Loucy (cell line): ENCODE data around the gene LMF2.

Experiments used
- H2AFZ ChIP-seq: fragments of 200-600 bp; sonication (generic); 2 replicates; pipeline ENCODE4 v1.6.0; 2016; ENCODE audit warnings: antibody characterized with exemption, mild to moderate bottlenecking, low read length, moderate library complexity
- H3F3A ChIP-seq: fragments of 200-600 bp; 2 replicates; pipeline ENCODE4 v1.6.0; 2016; ENCODE audit warnings: antibody characterized with exemption, low read depth, mild to moderate bottlenecking
- H3K27me3 ChIP-seq: fragments of 200-600 bp; sonication (generic); 2 replicates; pipeline ENCODE4 v1.6.1; 2014; ENCODE audit warnings: low read length, mild to moderate bottlenecking; ENCODE audit not compliant: insufficient read depth, poor library complexity, severe bottlenecking
- H3K36me3 ChIP-seq: fragments of 200-600 bp; sonication (generic); 2 replicates; pipeline ENCODE4 v1.6.1; 2016; ENCODE audit warnings: low read length; ENCODE audit not compliant: insufficient read depth
- H3K4me1 ChIP-seq: fragments of 200-600 bp; sonication (generic); 2 replicates; pipeline ENCODE4 v1.5.1; 2014; ENCODE audit warnings: low read length, mild to moderate bottlenecking; ENCODE audit not compliant: insufficient read depth, poor library complexity, severe bottlenecking
- H3K4me2 ChIP-seq: fragments of 200-600 bp; sonication (generic); 2 replicates; pipeline ENCODE4 v1.6.0; 2014; ENCODE audit warnings: antibody characterized with exemption, low read length, low read depth, mild to moderate bottlenecking; ENCODE audit not compliant: poor library complexity, severe bottlenecking
- H3K4me3 ChIP-seq: fragments of 200-600 bp; sonication (generic); 2 replicates; pipeline ENCODE4 v1.5.1; 2014; ENCODE audit warnings: low read length, mild to moderate bottlenecking, mixed read lengths; ENCODE audit not compliant: poor library complexity, severe bottlenecking
- H3K79me2 ChIP-seq: fragments of 200-600 bp; sonication (generic); 2 replicates; pipeline ENCODE4 v1.6.1; 2014; ENCODE audit warnings: low read length; ENCODE audit not compliant: insufficient read depth
- H3K9ac ChIP-seq: fragments of 200-600 bp; sonication (generic); 2 replicates; pipeline ENCODE4 v1.6.0; 2014; ENCODE audit warnings: mild to moderate bottlenecking, low read depth, low read length, moderate library complexity; ENCODE audit not compliant: poor library complexity, severe bottlenecking
- H3K9me2 ChIP-seq: fragments of 200-600 bp; sonication (generic); replicated peaks from 2 replicates; pipeline ENCODE4 v1.6.1; 2016; ENCODE audit warnings: low read depth, low read length, mixed read lengths
- H3K9me3 ChIP-seq: fragments of 200-600 bp; sonication (generic); 2 replicates; pipeline ENCODE4 v1.6.1; 2014; ENCODE audit warnings: mild to moderate bottlenecking, antibody characterized with exemption, low read length, low read depth; ENCODE audit not compliant: insufficient read depth
- H4K20me1 ChIP-seq: fragments of 200-600 bp; sonication (generic); 2 replicates; pipeline ENCODE4 v1.6.0; 2014; ENCODE audit warnings: antibody characterized with exemption, low read length, mild to moderate bottlenecking; ENCODE audit not compliant: insufficient read depth, poor library complexity, severe bottlenecking
- CTCF ChIP-seq: fragments of 200-600 bp; sonication (generic); conservative IDR thresholded peaks from 2 replicates; pipeline ENCODE4 v1.5.1; 2014; ENCODE audit warnings: mild to moderate bottlenecking, antibody characterized with exemption, low read length
- EZH2phosphoT487 ChIP-seq: fragments of 200-600 bp; IDR thresholded peaks from 2 replicates; pipeline ENCODE4 v1.6.1; 2018; ENCODE audit warnings: antibody characterized with exemption, mild to moderate bottlenecking, moderate library complexity, borderline replicate concordance

Gene LMF2

DNA sequence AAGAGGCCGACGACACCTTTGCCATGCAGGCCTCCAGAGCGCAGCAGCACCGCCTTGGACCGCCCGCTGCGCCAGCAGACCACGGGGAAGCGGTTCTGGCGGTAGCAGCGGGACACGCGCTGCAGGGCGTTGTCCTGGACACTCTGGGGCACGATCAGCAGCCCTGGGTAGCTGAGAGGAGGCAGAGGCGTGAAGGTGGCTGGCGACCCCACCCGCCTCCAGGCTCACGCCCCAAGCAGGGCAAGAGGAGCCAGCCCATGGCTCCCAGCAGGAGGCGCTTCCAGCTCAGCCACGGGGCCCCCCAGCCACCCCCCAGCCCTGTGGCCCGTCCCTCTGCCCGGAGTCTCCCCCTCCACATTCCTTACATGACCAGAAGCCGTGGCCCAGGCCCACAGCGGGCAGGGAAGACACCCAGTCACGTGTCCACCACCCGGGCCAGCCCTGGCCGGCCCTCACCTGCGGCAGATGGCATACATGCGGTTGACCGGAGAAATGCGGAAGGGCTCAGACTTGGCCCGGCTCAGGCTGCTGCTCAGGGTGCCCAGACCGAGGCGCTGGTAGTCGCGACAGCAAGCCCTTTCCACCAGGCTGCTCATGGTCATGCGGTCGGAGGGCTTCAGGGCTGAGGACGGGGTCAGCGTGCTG lies 47.9 kb downstream of the LMF2 start:
- Histone ChIP-seq H3K27me3 (no peaks in the 10 kb centered on the region), H3K9ac (no peak overlapping the region), H4K20me1 (peaks cover 9% of the 10 kb centered on the region), H3K79me2 (peaks cover 8% of the 10 kb centered on the region; the same call in 1 of the 2 replicates), H3K4me1 (no peaks in the 10 kb centered on the region), H3K36me3 (peaks cover 94% of the 10 kb centered on the region; the same call in 1 of the 2 replicates), H3K4me3 (no peak overlapping the region), H3K4me2 (no peak overlapping the region), H2AFZ (no peak overlapping the region), H3F3A (no peaks in the 10 kb centered on the region), H3K9me2 (no peaks in the 10 kb centered on the region), H3K9me3 (no peaks in the 10 kb centered on the region)
- TF ChIP-seq CTCF, result 0 out of 2 replicates have a peak, but pooled peaks have one; percentile 9
- no peak for TF ChIP-seq EZH2phosphoT487

DNA sequence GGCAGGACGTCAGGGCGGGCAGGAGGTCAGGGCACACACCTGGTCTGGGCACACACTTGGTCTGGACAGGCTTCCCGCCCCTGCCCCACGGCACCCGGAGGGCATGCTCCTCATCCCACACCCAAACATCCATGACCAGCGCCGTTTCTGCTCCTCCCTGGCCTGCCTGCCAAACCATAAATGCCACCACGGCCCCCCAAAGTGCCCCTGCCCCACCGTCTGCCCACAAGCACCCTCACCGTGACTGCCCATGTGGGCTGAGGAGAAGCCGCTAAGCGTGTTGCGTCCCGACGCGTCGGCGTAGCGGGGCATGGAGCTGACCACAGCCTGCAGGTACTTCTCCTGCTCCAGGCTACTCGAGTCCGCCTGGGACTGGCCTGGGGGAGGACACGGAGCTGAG lies 48.5 kb downstream of the LMF2 start:
- Histone ChIP-seq H2AFZ (no peak overlapping the region), H3K9ac (no peak overlapping the region), H3K27me3 (no peaks in the 10 kb centered on the region), H3F3A (no peaks in the 10 kb centered on the region), H3K4me3 (no peak overlapping the region), H3K9me3 (no peaks in the 10 kb centered on the region), H3K36me3 (peaks cover 94% of the 10 kb centered on the region; the same call in 1 of the 2 replicates), H3K4me1 (no peaks in the 10 kb centered on the region), H4K20me1 (peaks cover 9% of the 10 kb centered on the region), H3K9me2 (no peaks in the 10 kb centered on the region), H3K4me2 (no peak overlapping the region), H3K79me2 (peaks cover 8% of the 10 kb centered on the region; the same call in 1 of the 2 replicates)
- no peak for TF ChIP-seq CTCF
- no peak for TF ChIP-seq EZH2phosphoT487

GRCh38 chr22:50456466-50457234 lies 50.9 kb downstream of the LMF2 start:
- Histone ChIP-seq H3K9ac (no peak overlapping the region), H3K79me2 (no peaks in the 10 kb centered on the region), H3K27me3 (no peaks in the 10 kb centered on the region), H3K4me3 (no peak overlapping the region), H3K4me1 (no peaks in the 10 kb centered on the region), H4K20me1 (peaks cover 2% of the 10 kb centered on the region), H3K36me3 (peaks cover 78% of the 10 kb centered on the region; the same call in 1 of the 2 replicates), H3K9me2 (no peaks in the 10 kb centered on the region), H3K4me2 (no peak overlapping the region), H3K9me3 (no peaks in the 10 kb centered on the region), H3F3A (no peaks in the 10 kb centered on the region), H2AFZ (no peak overlapping the region)
- TF ChIP-seq CTCF (peak; percentile 52), EZH2phosphoT487 (no peak)
